ENCODE measurements around the gene HMG20B.

HMG20B gene

GRCh38 chr19:3537438-3538240, 35.1 kb upstream of the HMG20B start:
- no peak for DNase-seq

GRCh38 chr19:3538258-3538929, 34.4 kb upstream of the HMG20B start:
- DNase-seq: no peak

- DNase-seq: no peak
Observed at GRCh38 chr19:3538965-3539755, 33.6 kb upstream of the HMG20B start, which contains the start of gene TEKTIP1. Gene TEKTIP1, plus strand, starts transcription at chr19:3539174. Its CDS starts 4 bp downstream, at chr19:3539178.

GRCh38 chr19:3539756-3540118, 33.0 kb upstream of the HMG20B start:
- no peak for DNase-seq

- no peak for DNase-seq
Observed at GRCh38 chr19:3543150-3544057, 29.3 kb upstream of the HMG20B start.

- DNase-seq: no peak
Observed at GRCh38 chr19:3544058-3544376, 28.7 kb upstream of the HMG20B start.

GRCh38 chr19:3544742-3545668, 27.7 kb upstream of the HMG20B start:
- DNase-seq: no peak

GRCh38 chr19:3545669-3546034, 27.1 kb upstream of the HMG20B start:
- no peak for DNase-seq

- no peak for DNase-seq
Observed at GRCh38 chr19:3546119-3546518, 26.6 kb upstream of the HMG20B start.

GRCh38 chr19:3547301-3547731, 25.4 kb upstream of the HMG20B start:
- DNase-seq: no peak

GRCh38 chr19:3547767-3548282, 24.9 kb upstream of the HMG20B start:
- DNase-seq: no peak

- no peak for DNase-seq
Observed at GRCh38 chr19:3548606-3549005, 24.1 kb upstream of the HMG20B start.

- no peak for DNase-seq
Observed at GRCh38 chr19:3549816-3550215, 22.9 kb upstream of the HMG20B start.

GRCh38 chr19:3550947-3551791, 21.6 kb upstream of the HMG20B start:
- DNase-seq: no peak

GRCh38 chr19:3551792-3552095, 21.0 kb upstream of the HMG20B start:
- no peak for DNase-seq

- no peak for DNase-seq
Observed at GRCh38 chr19:3554254-3555083, 18.3 kb upstream of the HMG20B start.

GRCh38 chr19:3555653-3556422, 16.9 kb upstream of the HMG20B start:
- no peak for DNase-seq

- DNase-seq: no peak
Observed at GRCh38 chr19:3556423-3556977, 16.2 kb upstream of the HMG20B start.

Measured in NCI-H524 treated with DMSO at 0.1 percent for 48 hours (cell line).